SH-SY5Y (cell line): ENCODE measurements around the gene IL20RA.

ENCODE experiments used
- GATA2 ChIP-seq: IDR thresholded peaks from 2 replicates; pipeline ENCODE4 v1.6.1; 2011; ENCODE audit warnings: mild to moderate bottlenecking, low read depth, low read length
- GATA3 ChIP-seq: IDR thresholded peaks from 2 replicates; pipeline ENCODE4 v1.6.1; 2011; ENCODE audit warnings: low read depth, mild to moderate bottlenecking, low read length, moderate library complexity

- TF ChIP-seq GATA2 (no peak), GATA3 (no peak)
Observed at GRCh38 chr6:136959471-136959891, 85.3 kb downstream of the IL20RA start.
